Coronary artery (tissue), 2 donors: ENCODE measurements around the gene NEO1.

ENCODE experiments used
- DNase-seq: peaks from one replicate; pipeline ENCODE4 v3.0.0-alpha.2; 2017; ENCODE audit warnings: low spot score
- H3K27ac ChIP-seq, 2 donors: fragments of 200-600 bp; sonication (generic); one replicate each; pipeline ENCODE4 v1.5.1; 2016 to 2019
- H3K4me3 ChIP-seq: fragments of 200-600 bp; sonication (generic); 2 replicates; pipeline ENCODE4 v1.5.1; 2016; ENCODE audit warnings: mild to moderate bottlenecking, moderate library complexity
- TF ChIP-seq, protein P1 (sequence below): fragments of 200-600 bp; sonication (generic); IDR thresholded peaks from one replicate; pipeline ENCODE4 v1.5.1; 2019; ENCODE audit warnings: antibody characterized with exemption

Gene NEO1

GRCh38 chr15:73323956-73324355 is 271.7 kb downstream of the NEO1 start:
- DNase-seq, result no peak
- no peak overlapping the region for H3K4me3 ChIP-seq
- no peak overlapping the region for H3K27ac ChIP-seq
- TF ChIP-seq, protein P1, sequence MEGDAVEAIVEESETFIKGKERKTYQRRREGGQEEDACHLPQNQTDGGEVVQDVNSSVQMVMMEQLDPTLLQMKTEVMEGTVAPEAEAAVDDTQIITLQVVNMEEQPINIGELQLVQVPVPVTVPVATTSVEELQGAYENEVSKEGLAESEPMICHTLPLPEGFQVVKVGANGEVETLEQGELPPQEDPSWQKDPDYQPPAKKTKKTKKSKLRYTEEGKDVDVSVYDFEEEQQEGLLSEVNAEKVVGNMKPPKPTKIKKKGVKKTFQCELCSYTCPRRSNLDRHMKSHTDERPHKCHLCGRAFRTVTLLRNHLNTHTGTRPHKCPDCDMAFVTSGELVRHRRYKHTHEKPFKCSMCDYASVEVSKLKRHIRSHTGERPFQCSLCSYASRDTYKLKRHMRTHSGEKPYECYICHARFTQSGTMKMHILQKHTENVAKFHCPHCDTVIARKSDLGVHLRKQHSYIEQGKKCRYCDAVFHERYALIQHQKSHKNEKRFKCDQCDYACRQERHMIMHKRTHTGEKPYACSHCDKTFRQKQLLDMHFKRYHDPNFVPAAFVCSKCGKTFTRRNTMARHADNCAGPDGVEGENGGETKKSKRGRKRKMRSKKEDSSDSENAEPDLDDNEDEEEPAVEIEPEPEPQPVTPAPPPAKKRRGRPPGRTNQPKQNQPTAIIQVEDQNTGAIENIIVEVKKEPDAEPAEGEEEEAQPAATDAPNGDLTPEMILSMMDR, result no peak

GRCh38 chr15:73324496-73325170 is 272.4 kb downstream of the NEO1 start:
- H3K4me3 ChIP-seq, result no peak overlapping the region
- H3K27ac ChIP-seq, result no peak overlapping the region
- no peak for DNase-seq
- TF ChIP-seq, protein P1, result no peak

GRCh38 chr15:73325191-73325861 is 273.1 kb downstream of the NEO1 start:
- no peak for DNase-seq
- TF ChIP-seq, protein P1, result no peak
- Histone ChIP-seq H3K4me3 (no peak overlapping the region), H3K27ac (no peak overlapping the region)

DNA sequence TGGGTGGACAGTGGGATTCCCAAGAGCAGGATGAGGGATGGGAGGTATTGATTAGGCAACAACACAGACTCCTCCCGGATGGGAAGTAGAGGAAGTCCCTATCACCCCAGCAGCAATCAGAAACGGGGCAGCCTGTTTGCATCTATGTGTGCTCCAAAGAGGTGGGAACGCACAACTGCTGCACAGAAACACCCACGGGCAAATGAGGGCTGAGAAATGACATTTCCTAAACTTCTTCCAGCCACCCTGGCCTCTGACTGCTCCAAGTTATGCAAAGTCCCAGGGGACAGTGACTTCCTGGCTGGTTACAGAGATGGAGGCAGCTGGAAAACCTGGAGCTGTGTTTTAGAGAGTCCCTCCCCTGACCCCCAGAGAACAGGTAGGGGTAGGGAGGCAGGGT is 273.9 kb downstream of the NEO1 start:
- H3K27ac ChIP-seq, result no peak overlapping the region
- no peak for DNase-seq
- H3K4me3 ChIP-seq, result no peak overlapping the region
- TF ChIP-seq, protein P1, result no peak

GRCh38 chr15:73328149-73328820 is 276.0 kb downstream of the NEO1 start:
- no peak for DNase-seq

DNA sequence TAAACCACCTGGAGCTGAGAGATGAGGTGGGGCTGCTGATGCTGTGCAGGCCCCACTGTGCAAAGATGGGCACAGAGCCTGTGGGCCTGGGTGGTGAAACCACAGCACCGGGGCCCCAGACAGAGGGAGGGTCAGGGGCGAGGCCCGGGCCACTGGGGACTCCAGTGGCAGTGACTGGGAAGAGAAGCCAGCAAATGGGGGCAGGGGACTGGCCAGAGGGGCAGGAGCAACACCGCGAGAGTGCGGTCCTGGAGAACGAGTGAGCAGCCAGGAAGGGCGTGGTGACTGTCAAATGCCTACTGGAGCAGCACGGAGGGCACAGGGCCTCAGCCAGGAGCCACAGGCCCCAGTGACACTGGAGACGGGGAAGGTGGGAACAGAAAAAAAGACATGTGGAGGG is 276.7 kb downstream of the NEO1 start:
- H3K4me3 ChIP-seq, result no peak overlapping the region
- H3K27ac ChIP-seq, result no peak overlapping the region
- TF ChIP-seq, protein P1, result no peak

More at GRCh38 chr15:73328149-73328820, 276.0 kb downstream of the NEO1 start:
- Histone ChIP-seq H3K4me3 (no peak overlapping the region), H3K27ac (no peak overlapping the region)
- TF ChIP-seq, protein P1, result no peak

More for the DNA sequence above, 276.7 kb downstream of the NEO1 start:
- no peak for DNase-seq
